Measurements from ENCODE around the gene GREB1L.

- TF ChIP-seq, protein P1, sequence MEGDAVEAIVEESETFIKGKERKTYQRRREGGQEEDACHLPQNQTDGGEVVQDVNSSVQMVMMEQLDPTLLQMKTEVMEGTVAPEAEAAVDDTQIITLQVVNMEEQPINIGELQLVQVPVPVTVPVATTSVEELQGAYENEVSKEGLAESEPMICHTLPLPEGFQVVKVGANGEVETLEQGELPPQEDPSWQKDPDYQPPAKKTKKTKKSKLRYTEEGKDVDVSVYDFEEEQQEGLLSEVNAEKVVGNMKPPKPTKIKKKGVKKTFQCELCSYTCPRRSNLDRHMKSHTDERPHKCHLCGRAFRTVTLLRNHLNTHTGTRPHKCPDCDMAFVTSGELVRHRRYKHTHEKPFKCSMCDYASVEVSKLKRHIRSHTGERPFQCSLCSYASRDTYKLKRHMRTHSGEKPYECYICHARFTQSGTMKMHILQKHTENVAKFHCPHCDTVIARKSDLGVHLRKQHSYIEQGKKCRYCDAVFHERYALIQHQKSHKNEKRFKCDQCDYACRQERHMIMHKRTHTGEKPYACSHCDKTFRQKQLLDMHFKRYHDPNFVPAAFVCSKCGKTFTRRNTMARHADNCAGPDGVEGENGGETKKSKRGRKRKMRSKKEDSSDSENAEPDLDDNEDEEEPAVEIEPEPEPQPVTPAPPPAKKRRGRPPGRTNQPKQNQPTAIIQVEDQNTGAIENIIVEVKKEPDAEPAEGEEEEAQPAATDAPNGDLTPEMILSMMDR (IDR thresholded peaks at IDR 0.05): no peak
- TF ChIP-seq POLR2A (IDR thresholded peaks at IDR 0.05; ENCODE audit: low read depth): no peak
- TF ChIP-seq EP300 (IDR thresholded peaks at IDR 0.05): no peak
- no peak for TF ChIP-seq POLR2AphosphoS5 (IDR thresholded peaks at IDR 0.05)
Measured at GRCh38 chr18:21391074-21391673, 149.1 kb downstream of the GREB1L start.

All from esophagus muscularis mucosa (tissue), 4 donors.